IPS-18a (cell line): ENCODE measurements around the gene TAS2R38.

Source experiments
- H3K27ac ChIP-seq: one replicate; pipeline ENCODE4 v1.5.1; 2013; ENCODE audit warnings: low read length
- H3K27me3 ChIP-seq: one replicate; pipeline ENCODE4 v1.6.1; 2013; ENCODE audit warnings: mild to moderate bottlenecking, low read length; ENCODE audit not compliant: control insufficient read depth, insufficient read depth
- H3K36me3 ChIP-seq: one replicate; pipeline ENCODE4 v1.6.1; 2013; ENCODE audit warnings: low read depth, low read length; ENCODE audit not compliant: control insufficient read depth
- H3K4me1 ChIP-seq: one replicate; pipeline ENCODE4 v1.6.1; 2013; ENCODE audit warnings: low read depth, low read length; ENCODE audit not compliant: control insufficient read depth
- H3K4me3 ChIP-seq: one replicate; pipeline ENCODE4 v1.5.1; 2013; ENCODE audit warnings: low read length
- H3K9ac ChIP-seq: one replicate; pipeline ENCODE4 v1.6.1; 2013; ENCODE audit warnings: mild to moderate bottlenecking, low read length, moderate library complexity
- H3K9me3 ChIP-seq: one replicate; pipeline ENCODE4 v1.6.1; 2013; ENCODE audit warnings: low read depth, low read length; ENCODE audit not compliant: control insufficient read depth

TAS2R38 gene

GRCh38 chr7:141973673-141974072 is at the start of gene TAS2R38:
TSS of gene TAS2R38 (minus strand) at chr7:141973773. CDS start at chr7:141973689, 84 bp downstream.
- H3K27ac ChIP-seq: no peak within 1 kb of the TSS
- peaks cover 8% of the 10 kb centered on the region for H3K4me1 ChIP-seq
- no peak within 1 kb of the TSS for H3K4me3 ChIP-seq
- H3K27me3 ChIP-seq: no peaks in the 10 kb centered on the region
- H3K9me3 ChIP-seq: no peaks in the 10 kb centered on the region
- no peaks in the 10 kb centered on the region for H3K36me3 ChIP-seq
- H3K9ac ChIP-seq: no peak within 1 kb of the TSS

- Histone ChIP-seq H3K27ac (no peak overlapping the region), H3K36me3 (no peaks in the 10 kb centered on the region), H3K4me1 (peaks cover 9% of the 10 kb centered on the region), H3K4me3 (no peak overlapping the region), H3K27me3 (no peaks in the 10 kb centered on the region), H3K9me3 (no peaks in the 10 kb centered on the region), H3K9ac (no peak overlapping the region)
Observed at GRCh38 chr7:142018154-142018553, 44.6 kb upstream of the TAS2R38 start.

- Histone ChIP-seq H3K27ac (no peak overlapping the region), H3K9ac (no peak overlapping the region), H3K36me3 (no peaks in the 10 kb centered on the region), H3K4me1 (peaks cover 9% of the 10 kb centered on the region), H3K27me3 (no peaks in the 10 kb centered on the region), H3K4me3 (no peak overlapping the region), H3K9me3 (no peaks in the 10 kb centered on the region)
Observed at GRCh38 chr7:142017451-142017850, 43.9 kb upstream of the TAS2R38 start.

GRCh38 chr7:142012825-142013511 is 39.4 kb upstream of the TAS2R38 start:
- no peak overlapping the region for H3K27ac ChIP-seq
- H3K9ac ChIP-seq: no peak overlapping the region
- no peaks in the 10 kb centered on the region for H3K27me3 ChIP-seq
- no peaks in the 10 kb centered on the region for H3K36me3 ChIP-seq
- no peaks in the 10 kb centered on the region for H3K9me3 ChIP-seq
- H3K4me3 ChIP-seq: no peak overlapping the region
- H3K4me1 ChIP-seq: peaks cover 3% of the 10 kb centered on the region

- Histone ChIP-seq H3K27me3 (no peaks in the 10 kb centered on the region), H3K9me3 (no peaks in the 10 kb centered on the region), H3K4me3 (no peak overlapping the region), H3K27ac (no peak overlapping the region), H3K36me3 (no peaks in the 10 kb centered on the region), H3K9ac (no peak overlapping the region), H3K4me1 (no peaks in the 10 kb centered on the region)
Observed at GRCh38 chr7:142010952-142011548, 37.5 kb upstream of the TAS2R38 start.

GRCh38 chr7:142009187-142009586 is 35.6 kb upstream of the TAS2R38 start:
- Histone ChIP-seq H3K9me3 (no peaks in the 10 kb centered on the region), H3K4me1 (no peaks in the 10 kb centered on the region), H3K9ac (no peak overlapping the region), H3K4me3 (no peak overlapping the region), H3K36me3 (no peaks in the 10 kb centered on the region), H3K27me3 (no peaks in the 10 kb centered on the region), H3K27ac (no peak overlapping the region)

- H3K27me3 ChIP-seq: no peaks in the 10 kb centered on the region
- no peaks in the 10 kb centered on the region for H3K36me3 ChIP-seq
Observed at GRCh38 chr7:142006577-142006976, 33.0 kb upstream of the TAS2R38 start.

GRCh38 chr7:142002179-142002578 is 28.6 kb upstream of the TAS2R38 start:
- Histone ChIP-seq H3K9ac (no peak overlapping the region), H3K27me3 (no peaks in the 10 kb centered on the region), H3K4me3 (no peak overlapping the region), H3K9me3 (no peaks in the 10 kb centered on the region), H3K36me3 (no peaks in the 10 kb centered on the region), H3K4me1 (no peaks in the 10 kb centered on the region), H3K27ac (no peak overlapping the region)

More at GRCh38 chr7:142006577-142006976, 33.0 kb upstream of the TAS2R38 start:
- no peak overlapping the region for H3K27ac ChIP-seq
- no peak overlapping the region for H3K9ac ChIP-seq
- no peak overlapping the region for H3K4me3 ChIP-seq
- no peaks in the 10 kb centered on the region for H3K9me3 ChIP-seq
- no peaks in the 10 kb centered on the region for H3K4me1 ChIP-seq

GRCh38 chr7:142001163-142001874 is 27.7 kb upstream of the TAS2R38 start:
- no peak overlapping the region for H3K4me3 ChIP-seq
- H3K36me3 ChIP-seq: no peaks in the 10 kb centered on the region
- H3K27ac ChIP-seq: no peak overlapping the region
- no peaks in the 10 kb centered on the region for H3K4me1 ChIP-seq
- no peak overlapping the region for H3K9ac ChIP-seq
- H3K9me3 ChIP-seq: no peaks in the 10 kb centered on the region
- H3K27me3 ChIP-seq: no peaks in the 10 kb centered on the region

GRCh38 chr7:142000244-142000643 is 26.7 kb upstream of the TAS2R38 start:
- no peak overlapping the region for H3K27ac ChIP-seq
- H3K36me3 ChIP-seq: no peaks in the 10 kb centered on the region
- H3K4me3 ChIP-seq: no peak overlapping the region
- no peaks in the 10 kb centered on the region for H3K9me3 ChIP-seq
- H3K4me1 ChIP-seq: peaks cover 4% of the 10 kb centered on the region
- no peaks in the 10 kb centered on the region for H3K27me3 ChIP-seq
- no peak overlapping the region for H3K9ac ChIP-seq

GRCh38 chr7:141999058-141999623 is 25.6 kb upstream of the TAS2R38 start:
- Histone ChIP-seq H3K9ac (no peak overlapping the region), H3K9me3 (no peaks in the 10 kb centered on the region), H3K4me3 (no peak overlapping the region), H3K4me1 (peaks cover 4% of the 10 kb centered on the region), H3K36me3 (no peaks in the 10 kb centered on the region), H3K27me3 (no peaks in the 10 kb centered on the region), H3K27ac (no peak overlapping the region)
